ENCODE measurements around the gene FOXP1. TPM values are rescaled to one million over a fixed set of nuclear protein-coding genes. Genes with fewer than 3 reads are reported as not detected.

FOXP1 gene
- total and polyA plus RNA-seq, 2 donors (not counting 1 experiment from before 2014, with no cell fraction given): 70.3 to 101 TPM

DNA sequence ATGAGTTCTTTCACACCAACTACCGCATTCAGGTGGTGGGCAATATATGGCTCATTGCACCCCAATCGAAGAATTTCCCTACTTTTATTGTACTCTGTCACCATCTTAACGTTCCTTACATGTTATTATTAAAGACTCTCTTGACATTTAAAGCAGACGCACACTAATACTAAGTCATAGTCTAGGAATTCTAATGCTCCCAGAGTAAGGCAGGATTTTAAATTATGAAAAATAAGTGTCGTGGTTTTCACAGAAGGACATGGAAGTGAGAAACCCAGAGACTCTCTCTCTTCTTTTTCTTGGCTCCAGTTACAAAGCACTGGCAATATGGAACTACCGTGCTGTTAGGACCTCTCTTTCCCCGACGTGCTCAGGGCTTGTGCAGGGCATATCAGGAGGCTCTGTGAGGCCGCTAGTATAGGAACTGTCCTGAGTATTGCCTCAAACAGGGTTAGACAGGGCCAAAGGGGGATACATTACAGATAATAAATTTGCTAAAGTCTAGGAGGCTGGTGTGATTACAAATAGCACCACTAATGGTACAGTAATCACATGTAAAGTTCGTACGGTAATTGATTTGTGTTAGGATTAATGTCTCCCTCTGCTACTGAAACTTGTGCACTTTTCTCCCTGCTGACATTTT, 590.8 kb downstream of the FOXP1 start:
- H4K20me1 ChIP-seq (ENCODE audit: control insufficient read depth, extremely low read depth, insufficient read depth, low read length): no peaks in the 10 kb centered on the region
- TF ChIP-seq, protein P1, sequence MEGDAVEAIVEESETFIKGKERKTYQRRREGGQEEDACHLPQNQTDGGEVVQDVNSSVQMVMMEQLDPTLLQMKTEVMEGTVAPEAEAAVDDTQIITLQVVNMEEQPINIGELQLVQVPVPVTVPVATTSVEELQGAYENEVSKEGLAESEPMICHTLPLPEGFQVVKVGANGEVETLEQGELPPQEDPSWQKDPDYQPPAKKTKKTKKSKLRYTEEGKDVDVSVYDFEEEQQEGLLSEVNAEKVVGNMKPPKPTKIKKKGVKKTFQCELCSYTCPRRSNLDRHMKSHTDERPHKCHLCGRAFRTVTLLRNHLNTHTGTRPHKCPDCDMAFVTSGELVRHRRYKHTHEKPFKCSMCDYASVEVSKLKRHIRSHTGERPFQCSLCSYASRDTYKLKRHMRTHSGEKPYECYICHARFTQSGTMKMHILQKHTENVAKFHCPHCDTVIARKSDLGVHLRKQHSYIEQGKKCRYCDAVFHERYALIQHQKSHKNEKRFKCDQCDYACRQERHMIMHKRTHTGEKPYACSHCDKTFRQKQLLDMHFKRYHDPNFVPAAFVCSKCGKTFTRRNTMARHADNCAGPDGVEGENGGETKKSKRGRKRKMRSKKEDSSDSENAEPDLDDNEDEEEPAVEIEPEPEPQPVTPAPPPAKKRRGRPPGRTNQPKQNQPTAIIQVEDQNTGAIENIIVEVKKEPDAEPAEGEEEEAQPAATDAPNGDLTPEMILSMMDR (conservative IDR thresholded peaks at IDR 0.05 in 1 of 2, IDR thresholded peaks at IDR 0.05 in 1 of 2; ENCODE audit: low read depth in 1 of 2, low read length in 2 of 2): no peak
- no peak for TF ChIP-seq EZH2 (IDR thresholded peaks at IDR 0.05; ENCODE audit: low read length, missing control alignments)
- peak in 1 of 2 donors; percentile 82 for DNase-seq (ENCODE audit: low read depth in 2 of 2)
- no peak overlapping the region for H3K27ac ChIP-seq (ENCODE audit: insufficient read depth, low read length)
- no peaks in the 10 kb centered on the region for H3K9me3 ChIP-seq (ENCODE audit: control insufficient read depth, insufficient read depth, low read depth, low read length)
- peaks cover 7% of the 10 kb centered on the region for H3K4me1 ChIP-seq (ENCODE audit: control insufficient read depth, extremely low read depth, insufficient read depth, low read length)
- peaks cover 36% of the 10 kb centered on the region for H3K79me2 ChIP-seq (ENCODE audit: control insufficient read depth, insufficient read depth, low read length)
- H3K36me3 ChIP-seq (ENCODE audit: control insufficient read depth, insufficient read depth, low read length): peaks cover 2% of the 10 kb centered on the region
- no peak overlapping the region for H3K9ac ChIP-seq (ENCODE audit: insufficient read depth, low read length)
- H2AFZ ChIP-seq (ENCODE audit: low read length): no peak overlapping the region
- no peak overlapping the region for H3K4me3 ChIP-seq (replicated peaks in 1 of 4; ENCODE audit: control extremely low read depth in 1 of 4, insufficient read depth in 1 of 4, low read depth in 3 of 4, low read length in 4 of 4)
- no peak overlapping the region for H3K4me2 ChIP-seq (ENCODE audit: extremely low read depth, insufficient read depth, low read length)
- no peaks in the 10 kb centered on the region for H3K27me3 ChIP-seq (ENCODE audit: control insufficient read depth, insufficient read depth, low read length)

DNA sequence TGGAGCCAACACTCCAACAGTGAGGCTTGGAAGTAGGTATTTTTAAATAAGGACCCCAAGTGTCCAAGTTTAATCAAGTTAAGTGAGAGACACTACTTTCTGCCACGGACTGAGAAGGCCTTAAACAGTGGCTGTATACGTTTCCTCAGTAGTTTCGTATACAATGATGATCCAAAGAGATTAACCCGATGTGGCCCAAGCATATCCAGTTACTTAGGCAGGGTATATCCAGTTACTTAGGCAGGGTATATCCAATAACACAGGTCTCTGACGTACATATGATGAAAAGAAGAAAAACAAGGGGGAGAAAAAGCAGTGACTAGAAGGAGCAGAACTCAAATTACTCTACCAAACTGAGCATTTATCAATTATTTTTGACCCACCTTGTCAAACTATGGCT, 591.4 kb downstream of the FOXP1 start:
- Histone ChIP-seq H4K20me1 (ENCODE audit: control insufficient read depth, extremely low read depth, insufficient read depth, low read length) (no peaks in the 10 kb centered on the region), H3K4me3 (replicated peaks in 1 of 4; ENCODE audit: control extremely low read depth in 1 of 4, insufficient read depth in 1 of 4, low read depth in 3 of 4, low read length in 4 of 4) (no peak overlapping the region), H3K9me3 (ENCODE audit: control insufficient read depth, insufficient read depth, low read depth, low read length) (no peaks in the 10 kb centered on the region), H3K27ac (ENCODE audit: insufficient read depth, low read length) (no peak overlapping the region), H3K4me1 (ENCODE audit: control insufficient read depth, extremely low read depth, insufficient read depth, low read length) (peaks cover 7% of the 10 kb centered on the region), H2AFZ (ENCODE audit: low read length) (no peak overlapping the region), H3K36me3 (ENCODE audit: control insufficient read depth, insufficient read depth, low read length) (peaks cover 2% of the 10 kb centered on the region), H3K9ac (ENCODE audit: insufficient read depth, low read length) (no peak overlapping the region), H3K79me2 (ENCODE audit: control insufficient read depth, insufficient read depth, low read length) (peaks cover 36% of the 10 kb centered on the region), H3K4me2 (ENCODE audit: extremely low read depth, insufficient read depth, low read length) (no peak overlapping the region), H3K27me3 (ENCODE audit: control insufficient read depth, insufficient read depth, low read length) (no peaks in the 10 kb centered on the region)
- no peak for DNase-seq (ENCODE audit: low read depth in 2 of 2)
- TF ChIP-seq, protein P1 (conservative IDR thresholded peaks at IDR 0.05 in 1 of 2, IDR thresholded peaks at IDR 0.05 in 1 of 2; ENCODE audit: low read depth in 1 of 2, low read length in 2 of 2): no peak
- no peak for TF ChIP-seq EZH2 (IDR thresholded peaks at IDR 0.05; ENCODE audit: low read length, missing control alignments)

DNA sequence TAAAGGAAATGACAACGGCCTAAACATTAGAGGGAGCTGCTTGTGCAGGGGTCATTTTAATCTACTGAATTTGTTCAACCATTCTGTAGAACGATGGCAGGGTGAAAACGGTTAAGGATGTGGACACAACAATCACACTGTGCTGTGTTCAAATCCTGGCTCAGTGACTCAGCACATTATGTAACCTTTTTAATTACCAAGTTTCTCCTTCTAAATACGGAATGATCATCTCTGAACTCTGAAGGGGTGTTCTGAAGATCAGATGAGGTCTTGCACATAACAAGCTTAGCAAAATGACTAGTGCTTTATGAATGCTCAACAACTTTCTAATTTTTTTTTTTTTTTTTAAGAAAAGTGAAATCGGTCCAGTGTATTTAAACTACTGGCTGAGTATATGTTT, 592.8 kb downstream of the FOXP1 start:
- DNase-seq (ENCODE audit: low read depth in 2 of 2): peak in 1 of 2 donors; percentile 71
- no peak overlapping the region for H3K9ac ChIP-seq (ENCODE audit: insufficient read depth, low read length)
- TF ChIP-seq, protein P1 (conservative IDR thresholded peaks at IDR 0.05 in 1 of 2, IDR thresholded peaks at IDR 0.05 in 1 of 2; ENCODE audit: low read depth in 1 of 2, low read length in 2 of 2): no peak
- no peak for TF ChIP-seq EZH2 (IDR thresholded peaks at IDR 0.05; ENCODE audit: low read length, missing control alignments)
- peak overlapping the region; percentile 24 for H3K27ac ChIP-seq (ENCODE audit: insufficient read depth, low read length)
- peaks cover 31% of the 10 kb centered on the region for H3K79me2 ChIP-seq (ENCODE audit: control insufficient read depth, insufficient read depth, low read length)
- H3K36me3 ChIP-seq (ENCODE audit: control insufficient read depth, insufficient read depth, low read length): peaks cover 2% of the 10 kb centered on the region
- peaks cover 7% of the 10 kb centered on the region for H3K4me1 ChIP-seq (ENCODE audit: control insufficient read depth, extremely low read depth, insufficient read depth, low read length)
- no peak overlapping the region for H3K4me2 ChIP-seq (ENCODE audit: extremely low read depth, insufficient read depth, low read length)
- no peak overlapping the region for H2AFZ ChIP-seq (ENCODE audit: low read length)
- H3K27me3 ChIP-seq (ENCODE audit: control insufficient read depth, insufficient read depth, low read length): no peaks in the 10 kb centered on the region
- H3K9me3 ChIP-seq (ENCODE audit: control insufficient read depth, insufficient read depth, low read depth, low read length): no peaks in the 10 kb centered on the region
- H3K4me3 ChIP-seq (replicated peaks in 1 of 4; ENCODE audit: control extremely low read depth in 1 of 4, insufficient read depth in 1 of 4, low read depth in 3 of 4, low read length in 4 of 4): no peak overlapping the region
- no peaks in the 10 kb centered on the region for H4K20me1 ChIP-seq (ENCODE audit: control insufficient read depth, extremely low read depth, insufficient read depth, low read length)

Measured in fibroblast of lung (primary cell).